HG02840 (cell line): ENCODE data around the gene ATP6V1G2.

ENCODE experiments used
- ATAC-seq: cut with Tn5 transposase; IDR thresholded peaks from one replicate; pipeline ENCODE4 v1.9.1; 2021; ENCODE audit warnings: mild to moderate bottlenecking, moderate library complexity, moderate number of reproducible peaks; ENCODE audit not compliant: unreplicated experiment, low FRiP score

Gene ATP6V1G2

DNA sequence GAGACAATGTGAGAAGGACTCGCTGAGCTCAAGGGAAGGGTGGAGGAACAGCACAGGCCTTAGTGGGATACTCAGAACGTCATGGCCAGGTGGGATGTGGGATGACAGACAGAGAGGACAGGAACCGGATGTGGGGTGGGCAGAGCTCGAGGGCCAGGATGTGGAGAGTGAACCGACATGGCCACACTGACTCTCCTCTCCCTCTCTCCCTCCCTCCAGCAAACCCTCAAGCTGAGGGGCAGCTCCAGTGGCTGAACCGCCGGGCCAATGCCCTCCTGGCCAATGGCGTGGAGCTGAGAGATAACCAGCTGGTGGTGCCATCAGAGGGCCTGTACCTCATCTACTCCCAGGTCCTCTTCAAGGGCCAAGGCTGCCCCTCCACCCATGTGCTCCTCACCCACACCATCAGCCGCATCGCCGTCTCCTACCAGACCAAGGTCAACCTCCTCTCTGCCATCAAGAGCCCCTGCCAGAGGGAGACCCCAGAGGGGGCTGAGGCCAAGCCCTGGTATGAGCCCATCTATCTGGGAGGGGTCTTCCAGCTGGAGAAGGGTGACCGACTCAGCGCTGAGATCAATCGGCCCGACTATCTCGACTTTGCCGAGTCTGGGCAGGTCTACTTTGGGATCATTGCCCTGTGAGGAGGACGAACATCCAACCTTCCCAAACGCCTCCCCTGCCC lies 30.6 kb upstream of the ATP6V1G2 start:
- no peak for ATAC-seq

DNA sequence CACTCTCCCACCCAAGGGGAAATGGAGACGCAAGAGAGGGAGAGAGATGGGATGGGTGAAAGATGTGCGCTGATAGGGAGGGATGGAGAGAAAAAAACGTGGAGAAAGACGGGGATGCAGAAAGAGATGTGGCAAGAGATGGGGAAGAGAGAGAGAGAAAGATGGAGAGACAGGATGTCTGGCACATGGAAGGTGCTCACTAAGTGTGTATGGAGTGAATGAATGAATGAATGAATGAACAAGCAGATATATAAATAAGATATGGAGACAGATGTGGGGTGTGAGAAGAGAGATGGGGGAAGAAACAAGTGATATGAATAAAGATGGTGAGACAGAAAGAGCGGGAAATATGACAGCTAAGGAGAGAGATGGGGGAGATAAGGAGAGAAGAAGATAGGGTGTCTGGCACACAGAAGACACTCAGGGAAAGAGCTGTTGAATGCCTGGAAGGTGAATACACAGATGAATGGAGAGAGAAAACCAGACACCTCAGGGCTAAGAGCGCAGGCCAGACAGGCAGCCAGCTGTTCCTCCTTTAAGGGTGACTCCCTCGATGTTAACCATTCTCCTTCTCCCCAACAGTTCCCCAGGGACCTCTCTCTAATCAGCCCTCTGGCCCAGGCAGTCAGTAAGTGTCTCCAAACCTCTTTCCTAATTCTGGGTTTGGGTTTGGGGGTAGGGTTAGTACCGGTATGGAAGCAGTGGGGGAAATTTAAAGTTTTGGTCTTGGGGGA lies 29.7 kb upstream of the ATP6V1G2 start:
- ATAC-seq: no peak

DNA sequence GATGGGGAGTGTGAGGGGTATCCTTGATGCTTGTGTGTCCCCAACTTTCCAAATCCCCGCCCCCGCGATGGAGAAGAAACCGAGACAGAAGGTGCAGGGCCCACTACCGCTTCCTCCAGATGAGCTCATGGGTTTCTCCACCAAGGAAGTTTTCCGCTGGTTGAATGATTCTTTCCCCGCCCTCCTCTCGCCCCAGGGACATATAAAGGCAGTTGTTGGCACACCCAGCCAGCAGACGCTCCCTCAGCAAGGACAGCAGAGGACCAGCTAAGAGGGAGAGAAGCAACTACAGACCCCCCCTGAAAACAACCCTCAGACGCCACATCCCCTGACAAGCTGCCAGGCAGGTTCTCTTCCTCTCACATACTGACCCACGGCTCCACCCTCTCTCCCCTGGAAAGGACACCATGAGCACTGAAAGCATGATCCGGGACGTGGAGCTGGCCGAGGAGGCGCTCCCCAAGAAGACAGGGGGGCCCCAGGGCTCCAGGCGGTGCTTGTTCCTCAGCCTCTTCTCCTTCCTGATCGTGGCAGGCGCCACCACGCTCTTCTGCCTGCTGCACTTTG lies 29.0 kb upstream of the ATP6V1G2 start, which contains the start of gene TNF:
TSS of gene TNF (plus strand) at position 231 of the 567 bp plus-strand sequence. CDS start at position 408, 177 bp downstream.
- no peak for ATAC-seq

DNA sequence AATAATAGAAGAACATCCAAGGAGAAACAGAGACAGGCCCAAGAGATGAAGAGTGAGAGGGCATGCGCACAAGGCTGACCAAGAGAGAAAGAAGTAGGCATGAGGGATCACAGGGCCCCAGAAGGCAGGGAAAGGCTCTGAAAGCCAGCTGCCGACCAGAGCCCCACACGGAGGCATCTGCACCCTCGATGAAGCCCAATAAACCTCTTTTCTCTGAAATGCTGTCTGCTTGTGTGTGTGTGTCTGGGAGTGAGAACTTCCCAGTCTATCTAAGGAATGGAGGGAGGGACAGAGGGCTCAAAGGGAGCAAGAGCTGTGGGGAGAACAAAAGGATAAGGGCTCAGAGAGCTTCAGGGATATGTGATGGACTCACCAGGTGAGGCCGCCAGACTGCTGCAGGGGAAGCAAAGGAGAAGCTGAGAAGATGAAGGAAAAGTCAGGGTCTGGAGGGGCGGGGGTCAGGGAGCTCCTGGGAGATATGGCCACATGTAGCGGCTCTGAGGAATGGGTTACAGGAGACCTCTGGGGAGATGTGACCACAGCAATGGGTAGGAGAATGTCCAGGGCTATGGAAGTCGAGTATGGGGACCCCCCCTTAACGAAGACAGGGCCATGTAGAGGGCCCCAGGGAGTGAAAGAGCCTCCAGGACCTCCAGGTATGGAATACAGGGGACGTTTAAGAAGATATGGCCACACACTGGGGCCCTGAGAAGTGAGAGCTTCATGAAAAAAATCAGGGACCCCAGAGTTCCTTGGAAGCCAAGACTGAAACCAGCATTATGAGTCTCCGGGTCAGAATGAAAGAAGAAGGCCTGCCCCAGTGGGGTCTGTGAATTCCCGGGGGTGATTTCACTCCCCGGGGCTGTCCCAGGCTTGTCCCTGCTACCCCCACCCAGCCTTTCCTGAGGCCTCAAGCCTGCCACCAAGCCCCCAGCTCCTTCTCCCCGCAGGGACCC lies 28.0 kb upstream of the ATP6V1G2 start:
- no peak for ATAC-seq

DNA sequence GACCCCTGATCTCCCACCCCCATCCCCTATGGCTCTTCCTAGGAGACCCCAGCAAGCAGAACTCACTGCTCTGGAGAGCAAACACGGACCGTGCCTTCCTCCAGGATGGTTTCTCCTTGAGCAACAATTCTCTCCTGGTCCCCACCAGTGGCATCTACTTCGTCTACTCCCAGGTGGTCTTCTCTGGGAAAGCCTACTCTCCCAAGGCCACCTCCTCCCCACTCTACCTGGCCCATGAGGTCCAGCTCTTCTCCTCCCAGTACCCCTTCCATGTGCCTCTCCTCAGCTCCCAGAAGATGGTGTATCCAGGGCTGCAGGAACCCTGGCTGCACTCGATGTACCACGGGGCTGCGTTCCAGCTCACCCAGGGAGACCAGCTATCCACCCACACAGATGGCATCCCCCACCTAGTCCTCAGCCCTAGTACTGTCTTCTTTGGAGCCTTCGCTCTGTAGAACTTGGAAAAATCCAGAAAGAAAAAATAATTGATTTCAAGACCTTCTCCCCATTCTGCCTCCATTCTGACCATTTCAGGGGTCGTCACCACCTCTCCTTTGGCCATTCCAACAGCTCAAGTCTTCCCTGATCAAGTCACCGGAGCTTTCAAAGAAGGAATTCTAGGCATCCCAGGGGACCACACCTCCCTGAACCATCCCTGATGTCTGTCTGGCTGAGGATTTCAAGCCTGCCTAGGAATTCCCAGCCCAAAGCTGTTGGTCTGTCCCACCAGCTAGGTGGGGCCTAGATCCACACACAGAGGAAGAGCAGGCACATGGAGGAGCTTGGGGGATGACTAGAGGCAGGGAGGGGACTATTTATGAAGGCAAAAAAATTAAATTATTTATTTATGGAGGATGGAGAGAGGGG lies 27.1 kb upstream of the ATP6V1G2 start:
- ATAC-seq: no peak

DNA sequence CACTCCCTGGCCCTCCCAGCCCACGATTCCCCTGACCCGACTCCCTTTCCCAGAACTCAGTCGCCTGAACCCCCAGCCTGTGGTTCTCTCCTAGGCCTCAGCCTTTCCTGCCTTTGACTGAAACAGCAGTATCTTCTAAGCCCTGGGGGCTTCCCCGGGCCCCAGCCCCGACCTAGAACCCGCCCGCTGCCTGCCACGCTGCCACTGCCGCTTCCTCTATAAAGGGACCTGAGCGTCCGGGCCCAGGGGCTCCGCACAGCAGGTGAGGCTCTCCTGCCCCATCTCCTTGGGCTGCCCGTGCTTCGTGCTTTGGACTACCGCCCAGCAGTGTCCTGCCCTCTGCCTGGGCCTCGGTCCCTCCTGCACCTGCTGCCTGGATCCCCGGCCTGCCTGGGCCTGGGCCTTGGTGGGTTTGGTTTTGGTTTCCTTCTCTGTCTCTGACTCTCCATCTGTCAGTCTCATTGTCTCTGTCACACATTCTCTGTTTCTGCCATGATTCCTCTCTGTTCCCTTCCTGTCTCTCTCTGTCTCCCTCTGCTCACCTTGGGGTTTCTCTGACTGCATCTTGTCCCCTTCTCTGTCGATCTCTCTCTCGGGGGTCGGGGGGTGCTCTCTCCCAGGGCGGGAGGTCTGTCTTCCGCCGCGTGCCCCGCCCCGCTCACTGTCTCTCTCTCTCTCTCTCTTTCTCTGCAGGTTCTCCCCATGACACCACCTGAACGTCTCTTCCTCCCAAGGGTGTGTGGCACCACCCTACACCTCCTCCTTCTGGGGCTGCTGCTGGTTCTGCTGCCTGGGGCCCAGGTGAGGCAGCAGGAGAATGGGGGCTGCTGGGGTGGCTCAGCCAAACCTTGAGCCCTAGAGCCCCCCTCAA lies 25.9 kb upstream of the ATP6V1G2 start, which contains the start of gene LTA:
TSS of gene LTA (plus strand) at position 249 of the 871 bp plus-strand sequence. CDS start at position 703, 454 bp downstream.
- ATAC-seq: no peak

DNA sequence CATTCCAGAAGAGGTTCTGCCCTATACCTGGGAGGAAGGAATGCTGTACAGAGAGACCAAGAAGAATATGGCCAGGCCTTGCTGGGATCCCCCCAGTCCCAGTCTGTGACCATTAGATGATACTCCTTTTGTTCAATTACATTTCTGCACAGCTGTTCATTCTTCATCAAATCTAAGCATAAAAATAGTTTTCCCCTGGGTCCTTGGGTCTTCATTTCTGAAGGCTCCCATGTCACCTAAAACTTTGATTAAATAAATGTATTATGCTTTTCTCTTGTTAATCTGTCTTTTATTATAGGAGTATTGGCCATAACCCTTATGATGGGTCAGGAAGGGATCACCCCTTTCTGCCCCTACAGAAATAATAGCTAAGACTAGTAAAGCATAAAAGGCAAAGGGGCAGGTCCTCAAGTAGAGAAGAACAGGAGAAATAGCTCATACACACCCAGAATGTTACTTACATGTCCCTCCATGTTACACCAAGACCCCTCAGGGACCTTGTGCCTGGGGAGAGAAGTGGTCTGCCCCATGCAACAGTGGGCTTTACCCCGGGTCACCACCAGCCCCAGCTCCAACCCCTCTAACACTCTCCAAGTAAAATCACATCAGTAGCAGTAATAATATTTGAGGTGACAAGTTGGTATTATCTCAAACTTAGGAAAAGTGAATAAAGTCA lies 23.6 kb upstream of the ATP6V1G2 start:
- ATAC-seq: no peak

DNA sequence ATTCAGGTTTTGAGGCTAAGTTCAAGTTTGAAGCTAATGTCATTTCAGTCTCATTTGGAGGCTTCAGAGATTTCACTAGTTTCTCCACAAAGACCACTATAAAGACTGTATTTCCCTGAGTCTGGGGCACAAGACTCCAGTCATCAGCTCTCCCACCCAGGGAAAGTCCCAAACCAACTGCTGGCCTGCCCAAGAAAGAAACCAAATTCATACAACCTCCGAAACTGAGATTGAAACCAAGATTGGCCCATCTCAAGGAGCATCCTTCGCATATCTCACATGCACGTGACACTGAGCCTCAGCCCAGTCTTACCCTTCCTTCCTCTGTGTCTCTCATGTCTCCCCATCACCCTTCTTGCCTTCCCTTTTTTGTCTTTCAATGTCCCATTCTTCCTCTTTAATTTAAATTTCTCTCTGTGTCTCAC lies 22.1 kb upstream of the ATP6V1G2 start:
- ATAC-seq: peak; percentile 73

DNA sequence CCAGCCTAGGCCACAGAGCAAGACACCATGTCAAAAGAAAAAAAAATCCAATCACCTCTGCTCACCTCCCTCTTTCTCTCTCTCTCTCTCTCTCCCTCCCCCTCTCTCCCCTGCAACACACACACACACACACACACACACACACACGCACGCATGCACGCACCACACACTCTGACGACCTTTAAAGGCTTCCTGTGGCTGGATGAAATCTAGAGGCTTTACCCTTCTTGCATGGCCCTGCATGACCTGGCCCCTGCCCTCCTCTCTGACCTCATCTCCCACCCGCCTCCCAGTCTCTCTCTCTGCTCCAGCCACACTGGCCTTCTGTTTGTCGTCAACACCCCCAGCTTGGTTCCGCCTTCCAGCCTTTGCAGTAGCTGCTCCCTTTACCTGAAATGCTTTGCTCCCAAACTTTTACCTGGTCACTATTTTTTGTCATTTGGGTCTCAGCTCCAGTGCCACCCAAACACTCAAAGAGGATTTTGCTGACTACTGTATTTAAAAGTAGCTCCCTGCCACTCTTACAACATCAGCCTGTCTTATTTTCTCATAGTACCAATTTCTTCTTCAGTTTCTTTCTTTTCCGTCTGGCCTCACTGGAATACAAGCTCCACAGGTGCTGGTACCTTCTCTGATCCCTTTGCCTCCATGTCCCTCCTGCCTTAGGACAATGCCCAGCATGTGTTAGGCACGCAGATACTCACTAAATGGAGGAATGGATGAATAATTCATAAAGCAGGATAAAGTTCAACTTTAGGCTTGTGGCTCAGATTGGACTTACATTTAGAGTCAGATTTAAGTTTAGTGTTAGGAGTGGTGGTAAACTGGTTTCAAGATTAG lies 21.3 kb upstream of the ATP6V1G2 start:
- no peak for ATAC-seq

DNA sequence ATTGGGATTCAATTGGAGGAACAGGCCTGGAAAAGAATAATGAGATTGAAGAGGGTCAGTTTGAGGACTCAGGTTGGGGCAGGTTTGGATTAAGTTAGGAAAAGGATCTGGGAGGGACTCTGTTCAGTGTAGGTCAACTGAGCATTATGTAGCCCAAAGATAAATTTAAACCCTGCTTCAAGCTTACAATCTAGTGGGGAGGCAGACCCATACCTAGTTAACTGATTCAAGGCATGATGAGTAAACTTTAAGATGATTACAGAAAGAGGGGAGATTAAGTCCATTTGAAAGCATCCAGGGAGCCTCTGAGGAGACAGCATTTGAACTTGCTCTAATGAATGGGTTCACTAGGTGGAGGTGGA lies 14.3 kb upstream of the ATP6V1G2 start:
- ATAC-seq: no peak

DNA sequence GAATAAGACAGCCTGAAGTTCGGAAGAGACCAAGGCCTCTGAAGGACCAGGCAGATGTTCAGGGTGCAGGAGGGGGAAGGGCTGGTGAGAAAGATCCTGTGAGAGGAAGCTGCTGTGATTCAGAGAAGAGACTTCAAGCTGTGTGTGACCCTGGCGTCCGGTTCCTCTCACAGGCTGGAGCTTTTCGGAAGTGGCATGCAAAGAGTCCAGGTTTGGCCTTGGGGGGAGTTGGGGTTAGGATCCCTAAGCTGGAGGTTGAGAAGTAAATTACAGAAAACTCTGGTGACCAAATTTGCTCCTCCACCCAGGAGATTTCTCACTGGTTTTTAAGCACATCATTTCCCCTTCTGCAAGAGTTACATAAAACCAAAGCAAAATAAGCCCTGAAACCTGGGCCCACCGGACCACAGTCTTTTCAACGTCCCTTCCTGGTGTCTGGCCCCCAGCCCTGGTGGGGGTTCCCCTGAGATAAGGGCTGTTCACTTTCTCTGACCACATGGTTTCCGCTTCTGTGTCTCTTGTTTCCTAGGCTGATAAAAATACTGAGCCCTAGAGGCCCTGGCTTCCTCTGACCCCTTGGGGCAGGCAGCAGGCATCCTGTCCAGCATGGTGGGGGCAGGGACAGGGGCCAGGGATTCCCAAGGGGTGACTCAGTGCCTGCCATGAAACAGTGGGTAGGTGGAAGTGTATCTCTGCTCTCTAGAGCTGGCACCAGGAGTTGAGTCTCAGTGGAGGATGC lies 13.7 kb upstream of the ATP6V1G2 start:
- ATAC-seq: peak; percentile 71

DNA sequence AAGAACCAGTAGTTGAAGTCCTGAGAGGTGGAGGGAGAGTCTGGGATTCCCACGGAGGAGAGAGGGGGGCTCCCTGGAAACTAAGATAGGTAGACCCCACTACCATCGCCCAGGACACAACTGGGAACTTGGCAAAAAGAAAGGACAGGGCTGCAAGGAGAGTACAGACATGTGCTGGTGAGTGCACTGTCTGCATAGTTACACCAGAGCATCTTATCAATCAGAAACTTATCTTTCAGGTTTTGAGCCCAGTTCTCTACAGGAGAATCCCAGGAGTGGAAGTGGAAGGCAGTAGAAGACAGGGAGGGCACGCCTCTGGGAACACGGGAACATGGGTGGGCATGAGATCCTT lies 13.2 kb upstream of the ATP6V1G2 start:
- ATAC-seq: no peak

DNA sequence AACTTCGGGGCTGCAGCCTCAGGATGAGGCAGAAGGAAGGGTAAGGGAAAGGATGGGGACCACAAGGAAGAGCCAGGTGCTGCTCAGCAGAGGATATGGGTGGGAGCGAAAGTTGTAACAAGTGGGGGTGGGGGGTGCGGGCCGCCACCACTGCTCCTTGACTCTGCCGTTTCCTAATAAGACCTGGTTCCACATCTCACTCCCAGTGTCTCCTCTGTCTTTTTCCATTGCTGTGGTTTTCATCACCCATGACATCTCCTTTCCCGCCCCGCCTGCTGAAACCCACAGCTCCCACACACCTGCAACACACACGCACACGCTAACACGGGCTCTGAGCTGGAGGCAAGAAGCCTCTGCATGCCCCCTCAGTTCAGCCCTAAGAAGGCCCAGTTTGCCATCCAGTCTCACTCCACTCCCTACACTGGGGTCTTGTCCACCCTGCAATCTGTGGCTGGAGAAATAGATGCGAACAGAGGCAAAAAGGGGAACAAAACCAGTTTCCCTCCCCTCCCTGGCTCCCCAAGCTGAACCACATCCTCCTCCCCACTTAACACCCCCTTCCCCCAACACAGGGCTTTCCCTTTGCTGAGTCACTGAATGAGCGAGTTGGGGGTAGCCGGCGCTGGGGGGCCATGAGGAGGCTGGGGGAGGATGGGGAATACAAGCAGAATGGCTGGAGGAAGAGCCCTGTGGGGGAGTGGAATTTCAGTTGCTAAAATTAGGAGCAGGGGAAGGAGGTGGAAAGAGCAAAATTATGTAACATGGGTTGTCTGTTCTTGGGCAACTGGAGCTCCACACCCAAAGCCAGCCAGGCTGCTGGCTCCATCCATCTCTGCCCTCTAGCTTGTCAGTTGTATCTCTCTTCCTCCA lies 12.5 kb upstream of the ATP6V1G2 start:
- ATAC-seq: no peak

DNA sequence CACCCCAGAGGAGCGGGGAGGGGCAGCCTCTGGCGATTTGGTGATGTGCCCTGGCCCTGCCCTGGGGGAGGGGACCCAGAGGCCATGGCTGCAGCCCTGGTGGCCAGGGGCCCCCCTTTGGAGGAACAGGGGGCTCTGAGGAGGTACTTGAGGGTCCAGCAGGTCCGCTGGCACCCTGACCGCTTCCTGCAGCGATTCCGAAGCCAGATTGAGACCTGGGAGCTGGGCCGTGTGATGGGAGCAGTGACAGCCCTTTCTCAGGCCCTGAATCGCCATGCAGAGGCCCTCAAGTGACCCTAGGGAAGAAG lies 11.9 kb upstream of the ATP6V1G2 start:
- ATAC-seq: no peak

DNA sequence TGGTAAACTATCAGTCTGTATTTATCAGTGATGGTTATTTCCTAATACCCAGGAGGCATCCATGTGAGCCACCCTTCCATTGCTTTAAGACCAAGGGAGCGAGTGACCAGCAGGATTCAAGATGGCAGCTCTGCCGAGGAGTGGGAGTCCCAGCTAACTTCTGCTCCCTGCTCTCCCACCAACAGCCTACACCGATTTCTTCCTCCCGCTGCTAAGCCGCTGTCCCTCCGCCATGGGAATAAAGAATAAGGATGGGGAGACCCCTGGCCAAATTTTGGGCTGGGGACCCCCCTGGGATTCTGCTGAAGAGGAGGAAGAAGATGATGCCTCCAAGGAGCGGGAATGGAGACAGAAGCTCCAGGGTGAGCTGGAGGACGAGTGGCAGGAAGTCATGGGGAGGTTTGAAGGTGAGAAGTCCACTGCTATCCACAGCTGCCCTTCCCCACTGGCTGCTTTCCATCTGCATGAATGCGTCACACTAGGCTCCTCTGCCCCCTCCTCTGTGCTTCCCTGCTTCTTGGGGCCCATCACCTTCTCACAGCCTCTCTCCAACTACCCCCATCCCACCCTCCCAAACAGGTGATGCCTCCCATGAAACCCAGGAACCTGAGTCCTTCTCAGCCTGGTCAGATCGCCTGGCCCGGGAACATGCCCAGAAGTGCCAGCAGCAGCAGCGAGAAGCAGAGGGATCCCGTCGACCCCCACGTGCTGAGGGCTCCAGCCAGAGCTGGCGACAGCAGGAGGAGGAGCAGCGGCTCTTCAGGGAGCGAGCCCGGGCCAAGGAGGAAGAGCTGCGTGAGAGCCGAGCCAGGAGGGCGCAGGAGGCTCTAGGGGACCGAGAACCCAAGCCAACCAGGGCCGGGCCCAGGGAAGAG lies 11.3 kb upstream of the ATP6V1G2 start:
- ATAC-seq: no peak
